ENCODE results near the gene PGLYRP1. TPM values are rescaled to one million over a fixed set of nuclear protein-coding genes. Genes with fewer than 3 reads are reported as not detected.

The PGLYRP1 gene
- total RNA-seq, 2 experiments from 2014 or later: not detected

DNA sequence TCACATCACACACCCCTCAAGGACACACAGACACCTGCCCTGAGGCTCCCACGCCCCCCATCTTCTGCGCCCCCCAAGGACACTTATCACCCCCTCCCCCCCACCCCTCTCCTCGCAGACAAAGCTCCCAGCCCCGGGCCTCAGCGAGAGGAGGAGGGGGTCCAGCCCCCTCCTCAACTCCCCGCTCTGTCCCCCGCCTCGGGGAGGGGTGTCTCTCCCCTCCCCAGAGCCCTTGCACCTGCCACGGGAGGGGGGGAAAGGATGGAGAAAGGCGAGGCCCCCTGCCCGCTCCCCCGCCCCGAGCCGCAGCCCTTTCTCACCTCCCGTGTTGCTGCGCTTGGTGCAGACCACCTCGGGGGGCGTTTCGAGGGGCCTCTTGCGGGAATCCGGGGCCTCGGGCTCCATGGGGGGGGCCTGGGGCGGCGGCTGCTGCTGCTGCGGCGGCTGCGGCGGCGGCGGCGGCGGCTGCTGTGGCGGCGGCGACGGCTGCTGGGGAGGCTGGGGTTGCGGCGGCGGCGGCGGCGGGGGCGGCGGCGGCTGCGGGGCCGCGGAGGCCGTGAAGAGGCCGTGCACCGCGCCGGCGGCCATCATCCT, 49.8 kb downstream of the PGLYRP1 start:
- CTCF ChIA-PET: no interaction called here
- Mint-ChIP-seq H3K4me1 (ENCODE audit: low read depth) (peaks cover 20% of the 10 kb centered on the region), H3K36me3 (ENCODE audit: low read depth) (peaks cover 1% of the 10 kb centered on the region), H3K27me3 (ENCODE audit: low read depth) (peaks cover 48% of the 10 kb centered on the region), H3K9me3 (no peaks in the 10 kb centered on the region), H3K27ac (no peak overlapping the region), H3K4me3 (no peak overlapping the region)
- intact Hi-C loops (cut with micrococcal nuclease): no loop called here
- no peak for DNase-seq

DNA sequence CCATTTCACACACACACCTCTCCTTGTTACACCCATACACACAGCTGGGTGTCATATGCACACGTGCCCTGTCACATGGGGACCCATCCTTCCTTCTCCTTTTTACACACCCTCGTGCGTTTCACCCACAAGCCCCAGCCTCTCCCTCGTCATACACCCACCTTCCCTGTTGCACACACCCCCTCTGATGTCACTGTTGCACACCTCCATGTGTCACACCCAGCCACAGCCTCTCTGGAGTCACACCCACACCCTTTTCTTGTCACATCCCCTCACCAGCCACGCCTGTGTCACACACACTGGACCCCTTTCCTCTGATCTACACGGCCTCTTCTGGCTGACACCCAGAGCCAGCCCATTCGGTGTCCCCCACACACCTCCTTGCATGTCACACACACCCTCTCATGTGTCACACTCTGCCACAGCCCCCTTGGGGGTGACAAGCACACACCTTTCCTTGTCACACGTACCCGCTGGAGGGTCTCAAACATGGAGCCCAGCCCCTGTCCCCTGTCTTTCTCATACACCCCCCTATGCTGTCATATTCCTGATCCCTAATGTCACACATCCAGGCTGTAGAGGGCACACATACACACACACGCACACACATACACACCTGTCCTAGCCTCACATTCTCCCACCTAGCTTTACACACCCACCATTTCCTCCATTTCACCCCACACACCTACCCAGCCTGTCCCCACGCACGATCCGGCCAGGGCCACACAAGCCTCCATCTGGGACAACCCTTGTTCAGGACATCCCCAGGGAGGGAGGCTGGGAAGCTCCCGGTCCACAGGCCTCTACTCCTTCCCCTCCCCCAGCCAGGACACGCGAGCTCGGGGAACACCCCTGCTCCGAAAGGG, 50.5 kb downstream of the PGLYRP1 start:
- Mint-ChIP-seq H3K4me3 (no peak overlapping the region), H3K36me3 (ENCODE audit: low read depth) (peaks cover 1% of the 10 kb centered on the region), H3K27me3 (ENCODE audit: low read depth) (peaks cover 50% of the 10 kb centered on the region), H3K4me1 (ENCODE audit: low read depth) (peaks cover 20% of the 10 kb centered on the region), H3K9me3 (no peaks in the 10 kb centered on the region), H3K27ac (no peak overlapping the region)
- peak; percentile 46 for DNase-seq
- CTCF ChIA-PET: no interaction called here
- intact Hi-C loops (cut with micrococcal nuclease): no loop called here

DNA sequence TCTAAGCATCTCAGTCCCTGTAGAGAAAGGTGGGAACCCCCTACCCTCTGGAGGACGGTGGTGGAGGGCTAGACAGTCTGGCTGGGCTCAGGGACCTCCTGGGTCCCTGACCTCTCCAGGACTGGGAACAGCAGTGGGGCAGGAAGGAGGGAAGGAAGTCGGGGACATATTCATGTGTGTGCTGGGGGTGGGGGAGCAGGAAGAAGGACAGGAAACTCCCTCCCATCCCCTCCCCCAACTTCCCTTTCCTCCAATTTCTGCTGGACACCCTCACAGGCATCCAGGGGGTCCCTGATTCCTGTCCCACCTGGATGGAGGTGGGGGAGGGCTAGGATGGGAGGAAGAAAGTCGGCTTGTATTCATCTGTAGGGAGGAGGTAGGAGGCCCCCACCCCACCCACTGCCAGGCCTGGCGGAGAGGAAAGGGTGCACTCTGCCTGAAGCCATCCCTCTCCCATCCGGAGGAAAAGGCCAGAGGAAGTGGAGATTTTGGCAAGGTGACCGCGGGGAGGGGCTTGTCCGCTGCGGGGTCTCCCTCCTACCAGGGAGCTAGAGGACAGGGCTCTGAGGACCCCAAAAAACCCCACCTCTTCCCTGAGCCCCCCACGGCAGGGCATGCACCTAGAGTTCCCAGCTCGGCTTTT, 51.5 kb downstream of the PGLYRP1 start:
- H3K27me3 Mint-ChIP-seq (ENCODE audit: low read depth): peaks cover 55% of the 10 kb centered on the region
- peaks cover 1% of the 10 kb centered on the region for H3K36me3 Mint-ChIP-seq (ENCODE audit: low read depth)
- H3K27ac Mint-ChIP-seq: no peak overlapping the region
- peaks cover 20% of the 10 kb centered on the region for H3K4me1 Mint-ChIP-seq (ENCODE audit: low read depth)
- no peaks in the 10 kb centered on the region for H3K9me3 Mint-ChIP-seq
- CTCF ChIA-PET: no interaction called here
- no peak overlapping the region for H3K4me3 Mint-ChIP-seq
- DNase-seq: no peak
- intact Hi-C loops (cut with micrococcal nuclease): no loop called here

DNA sequence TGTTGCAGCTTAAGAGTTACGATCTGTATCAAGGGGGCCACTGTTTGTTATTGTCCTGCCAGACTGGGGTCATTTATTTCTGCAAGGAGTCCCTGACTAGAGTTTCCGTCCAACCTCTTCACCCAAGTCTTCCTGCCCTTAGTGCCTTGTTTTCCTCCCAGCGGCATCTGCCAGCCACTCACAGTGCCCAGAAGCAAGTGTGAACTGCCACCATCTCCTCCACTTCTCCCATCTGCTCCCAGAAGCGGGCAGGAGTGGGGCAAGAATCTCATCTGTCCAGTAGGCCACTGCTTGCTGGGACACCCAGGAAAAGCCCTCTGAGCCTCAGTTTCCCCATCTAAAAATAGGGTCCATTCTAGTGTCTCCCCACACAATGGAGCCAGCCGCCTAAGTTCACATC, 53.2 kb downstream of the PGLYRP1 start:
- CTCF ChIA-PET: interaction anchor here (0.7 kb wide), 1 partner anchor 1489 kb away, joined by 3 read pairs; no protein-coding TSS in a partner anchor
- intact Hi-C loops (cut with micrococcal nuclease): no loop called here

More for the DNA sequence above, 53.2 kb downstream of the PGLYRP1 start:
- DNase-seq: no peak
- H3K9me3 Mint-ChIP-seq: no peaks in the 10 kb centered on the region
- H3K4me3 Mint-ChIP-seq: no peak overlapping the region
- peaks cover 1% of the 10 kb centered on the region for H3K36me3 Mint-ChIP-seq (ENCODE audit: low read depth)
- no peak overlapping the region for H3K27ac Mint-ChIP-seq
- peaks cover 20% of the 10 kb centered on the region for H3K4me1 Mint-ChIP-seq (ENCODE audit: low read depth)
- H3K27me3 Mint-ChIP-seq (ENCODE audit: low read depth): peaks cover 48% of the 10 kb centered on the region

Small RNA genes within 50 kb of the gene (microRNA-seq; reads per million reads assigned to microRNA genes)
- gene MIR769 (ENCODE audit: borderline microRNAs expressed, borderline replicate concordance): 486 reads per million, percentile 77 among the genes with 10 or more reads in this experiment

Other genes with a start within 250 kb of the PGLYRP1 start
- 1 to 10 TPM; 6.1 TPM for gene DMPK, start 240.6 kb downstream of the PGLYRP1 start, total RNA-seq
- 10 to 100 TPM; 28.6 to 29.1 TPM for gene DMWD, start 230.2 kb downstream of the PGLYRP1 start, total RNA-seq
- under 1 TPM in 1 of 2 experiments, not detected in 1; 0.17 TPM for gene RSPH6A, start 207.7 kb downstream of the PGLYRP1 start, total RNA-seq
- 10 to 100 TPM; 96.9 to 97.4 TPM for gene SYMPK, start 159.9 kb downstream of the PGLYRP1 start, total RNA-seq
- under 1 TPM in 1 of 2 experiments, not detected in 1; 0.20 TPM for gene FOXA3, start 158.7 kb downstream of the PGLYRP1 start, total RNA-seq
- gene IRF2BP1, start 136.9 kb downstream of the PGLYRP1 start, total RNA-seq: 10 to 100 TPM; 11.4 TPM
- 1 to 10 TPM; 4.5 to 4.8 TPM for gene MYPOP, start 120.4 kb downstream of the PGLYRP1 start, total RNA-seq
- not detected for gene NANOS2, start 108.3 kb downstream of the PGLYRP1 start, total RNA-seq
- gene NOVA2, start 49.2 kb downstream of the PGLYRP1 start, total RNA-seq: not detected
- gene CCDC61, start 27.6 kb downstream of the PGLYRP1 start, total RNA-seq: 10 to 100 TPM; 26.4 to 29.3 TPM
- not detected for gene IGFL4, start 17.9 kb upstream of the PGLYRP1 start, total RNA-seq
- gene IGFL3, start 101.6 kb upstream of the PGLYRP1 start, total RNA-seq: not detected
- not detected for gene IGFL2, start 125.2 kb upstream of the PGLYRP1 start, total RNA-seq
- gene IGFL1, start 206.7 kb upstream of the PGLYRP1 start, total RNA-seq: not detected